Inflammatory macrophage treated with lipopolysaccharide for 4 hours (primary cell): ENCODE data around the gene CYBC1.

Experiments used
- DNase-seq: peaks from one replicate; pipeline ENCODE4 v3.0.0-alpha.2; 2020

CYBC1 gene

GRCh38 chr17:82450357-82451106 lies at the start of gene CYBC1:
TSS of gene CYBC1 (minus strand) at chr17:82450752. CDS start at chr17:82449254, 1,498 bp downstream.
- peak; percentile 96 for DNase-seq

- peak; percentile 30 for DNase-seq
These were observed 47.2 kb upstream of the CYBC1 start for GRCh38 chr17:82497483-82498405.

- peak; percentile 95 for DNase-seq
These were observed 46.2 kb upstream of the CYBC1 start for GRCh38 chr17:82496529-82497434.

GRCh38 chr17:82495844-82496528 lies 45.4 kb upstream of the CYBC1 start:
- no peak for DNase-seq

- peak; percentile 88 for DNase-seq
These were observed 43.9 kb upstream of the CYBC1 start for GRCh38 chr17:82494236-82495055.

- DNase-seq: no peak
These were observed 42.8 kb upstream of the CYBC1 start for GRCh38 chr17:82493226-82493781.

- no peak for DNase-seq
These were observed 42.2 kb upstream of the CYBC1 start for GRCh38 chr17:82492643-82493225.

- DNase-seq: no peak
These were observed 41.0 kb upstream of the CYBC1 start for GRCh38 chr17:82491533-82491932.

- no peak for DNase-seq
These were observed 40.6 kb upstream of the CYBC1 start for GRCh38 chr17:82491196-82491530.

- no peak for DNase-seq
These were observed 40.1 kb upstream of the CYBC1 start for GRCh38 chr17:82490512-82491195.

- no peak for DNase-seq
These were observed 39.4 kb upstream of the CYBC1 start for GRCh38 chr17:82489851-82490511.

GRCh38 chr17:82489117-82489516 lies 38.6 kb upstream of the CYBC1 start:
- DNase-seq: no peak

- DNase-seq: no peak
These were observed 37.4 kb upstream of the CYBC1 start for GRCh38 chr17:82487910-82488309.

- DNase-seq: no peak
These were observed 35.9 kb upstream of the CYBC1 start for GRCh38 chr17:82486231-82487094.

GRCh38 chr17:82483836-82484235 lies 33.3 kb upstream of the CYBC1 start:
- no peak for DNase-seq

GRCh38 chr17:82483204-82483660 lies 32.7 kb upstream of the CYBC1 start:
- DNase-seq: no peak

GRCh38 chr17:82480318-82480717 lies 29.8 kb upstream of the CYBC1 start:
- no peak for DNase-seq

GRCh38 chr17:82479602-82480001 lies 29.1 kb upstream of the CYBC1 start:
- DNase-seq: no peak
